HepG2 (cell line): ENCODE measurements around the gene C1QTNF3. TPM values are rescaled to one million over a fixed set of nuclear protein-coding genes. Genes with fewer than 3 reads are reported as not detected.

Experiments
- AFF4 ChIP-seq: sonication (generic); formaldehyde crosslinking; IDR thresholded peaks from 2 replicates; pipeline ENCODE4 v1.4.0; 2020; ENCODE audit warnings: missing genetic modification reagents
- ARNT2 ChIP-seq: sonication (generic); formaldehyde crosslinking; IDR thresholded peaks from 2 replicates; pipeline ENCODE4 v1.8.0; 2022; ENCODE audit warnings: mild to moderate bottlenecking, low read depth, missing genetic modification reagents, moderate library complexity
- HNF4G ChIP-seq, 2 experiments: sonication (generic) in 1 of 2; formaldehyde crosslinking in 1 of 2; IDR thresholded peaks; 2 replicates each; pipeline versions ENCODE4 v1.4.0 to v1.6.1; 2011 to 2020; ENCODE audit warnings: borderline replicate concordance in 2 of 2, low read depth in 2 of 2, mild to moderate bottlenecking in 2 of 2, low read length in 1 of 2, missing genetic modification reagents in 1 of 2, moderate library complexity in 1 of 2
- JUN ChIP-seq: sonication (generic); formaldehyde crosslinking; IDR thresholded peaks from 2 replicates; pipeline ENCODE4 v1.4.0; 2020; ENCODE audit warnings: mild to moderate bottlenecking, missing genetic modification reagents
- KLF6 ChIP-seq: IDR thresholded peaks from 2 replicates; pipeline ENCODE4 v1.8.0; 2016; ENCODE audit warnings: missing biosample characterization, missing genetic modification reagents
- MED1 ChIP-seq: sonication (generic); formaldehyde crosslinking; IDR thresholded peaks from 2 replicates; pipeline ENCODE4 v1.4.0; 2020; ENCODE audit warnings: missing genetic modification reagents
- PRDM10 ChIP-seq: sonication (generic); formaldehyde crosslinking; IDR thresholded peaks from 2 replicates; pipeline ENCODE4 v1.4.0; 2020; ENCODE audit warnings: low read depth, missing genetic modification reagents
- THAP7 ChIP-seq: sonication (generic); formaldehyde crosslinking; IDR thresholded peaks from 2 replicates; pipeline ENCODE4 v1.8.1; 2023; ENCODE audit warnings: mild to moderate bottlenecking, missing genetic modification reagents
- ZMAT3 ChIP-seq: sonication (generic); formaldehyde crosslinking; conservative IDR thresholded peaks from 2 replicates; pipeline ENCODE4 v1.7.0; 2021; ENCODE audit warnings: missing genetic modification reagents
- ZNF414 ChIP-seq: sonication (generic); formaldehyde crosslinking; IDR thresholded peaks from 2 replicates; pipeline ENCODE4 v1.5.0; 2020; ENCODE audit warnings: missing genetic modification reagents
- ZNF441 ChIP-seq: sonication (generic); formaldehyde crosslinking; IDR thresholded peaks from 2 replicates; pipeline ENCODE4 v1.7.0; 2021; ENCODE audit warnings: missing genetic modification reagents, borderline replicate concordance
- ZNF773 ChIP-seq: sonication (generic); formaldehyde crosslinking; IDR thresholded peaks from 2 replicates; pipeline ENCODE4 v1.4.0; 2020; ENCODE audit warnings: missing genetic modification reagents, borderline replicate concordance
- polyA plus RNA-seq, 8 experiments: library from polyadenylated mRNA; depleted of rRNA in 3 of 8; stranded (reverse) in 7 of 8; unstranded in 1 of 8; fragments of >200 nt; fragmentation: Illumina TruSeq in 4 of 8; extraction: Trizol in 4 of 8; gene quantifications; 2 replicates each; pipeline versions ENCODE4 v1.2.1 to v1.2.3, GENCODE V29; 2011 to 2016; ENCODE audit warnings: low read depth in 4 of 8, missing spikeins in 1 of 8, mixed read lengths in 1 of 8; ENCODE audit not compliant: insufficient read depth in 1 of 8
- total RNA-seq, 5 experiments: library from RNA; depleted of rRNA; stranded (reverse); fragments of >200 nt; fragmentation: Illumina TruSeq; extraction: Trizol; gene quantifications; 2 replicates each; pipeline ENCODE4 v1.2.3, GENCODE V29; 2016; ENCODE audit warnings: low read depth in 1 of 5

C1QTNF3 gene
- total and polyA plus RNA-seq, 2 of the 13 experiments (the other 11 are each of a cell fraction or from before 2014, with no cell fraction given): 3.3 to 10.8 TPM

- TF ChIP-seq PRDM10 (CRISPR knock-in tag) (no peak), MED1 (CRISPR knock-in tag) (no peak), ZMAT3 (no peak), ARNT2 (CRISPR knock-in tag) (no peak), AFF4 (CRISPR knock-in tag) (no peak), THAP7 (CRISPR knock-in tag) (no peak), ZNF441 (CRISPR knock-in tag) (no peak), KLF6 (CRISPR knock-in tag) (no peak), ZNF773 (CRISPR knock-in tag) (no peak), ZNF414 (CRISPR knock-in tag) (no peak), HNF4G (IDR thresholded peaks at IDR 0.05; ENCODE audit: borderline replicate concordance, low read depth, low read length) (no peak), HNF4G (CRISPR knock-in tag; IDR thresholded peaks at IDR 0.05; ENCODE audit: borderline replicate concordance, low read depth) (no peak), JUN (CRISPR knock-in tag) (no peak)
Observed at GRCh38 chr5:34002629-34003328, 40.2 kb downstream of the C1QTNF3 start (continued).
